HG03432 (cell line): ENCODE results near the gene C11orf97.
"Not testable (repeated sequence)": the region's sequence is repeated elsewhere in the genome, so short reads cannot be mapped to it uniquely, and the experiment has no call there.

Experiments
- ATAC-seq: cut with Tn5 transposase; IDR thresholded peaks from one replicate; pipeline ENCODE4 v1.9.1; 2021; ENCODE audit warnings: mild to moderate bottlenecking, moderate library complexity; ENCODE audit not compliant: unreplicated experiment

The C11orf97 gene

GRCh38 chr11:94555752-94556329 is 43.6 kb downstream of the C11orf97 start:
- peak; percentile 53 for ATAC-seq

GRCh38 chr11:94557421-94557820 is 45.2 kb downstream of the C11orf97 start:
- ATAC-seq, result no peak

- no peak for ATAC-seq
Observed at GRCh38 chr11:94557992-94558391, 45.7 kb downstream of the C11orf97 start.

- no peak for ATAC-seq
Observed at GRCh38 chr11:94558468-94558867, 46.2 kb downstream of the C11orf97 start.

GRCh38 chr11:94558932-94559331 is 46.7 kb downstream of the C11orf97 start:
- ATAC-seq, result no peak

- no peak for ATAC-seq
Observed at GRCh38 chr11:94559361-94559760, 47.1 kb downstream of the C11orf97 start.

GRCh38 chr11:94560834-94561233 is 48.6 kb downstream of the C11orf97 start:
- no peak for ATAC-seq

- ATAC-seq, result no peak
Observed at GRCh38 chr11:94563176-94563847, 51.1 kb downstream of the C11orf97 start.

GRCh38 chr11:94563848-94564467 is 51.7 kb downstream of the C11orf97 start:
- ATAC-seq, result no peak

GRCh38 chr11:94567181-94567670 is 55.0 kb downstream of the C11orf97 start, which contains the start of gene PIWIL4:
Gene PIWIL4, plus strand, starts transcription at chr11:94567368. Its CDS starts 151 bp downstream, at chr11:94567519.
- no peak for ATAC-seq

- no peak for ATAC-seq
Observed at GRCh38 chr11:94568200-94568599, 55.9 kb downstream of the C11orf97 start.

GRCh38 chr11:94568717-94569116 is 56.5 kb downstream of the C11orf97 start:
- ATAC-seq, result no peak

- not testable (repeated sequence) for ATAC-seq
Observed at GRCh38 chr11:94572975-94573374, 60.7 kb downstream of the C11orf97 start.

- no peak for ATAC-seq
Observed at GRCh38 chr11:94574193-94574961, 62.1 kb downstream of the C11orf97 start.

- ATAC-seq, result no peak
Observed at GRCh38 chr11:94576306-94576705, 64.0 kb downstream of the C11orf97 start.

GRCh38 chr11:94577841-94578240 is 65.6 kb downstream of the C11orf97 start:
- no peak for ATAC-seq
